Kidney epithelial cell (primary cell): ENCODE measurements around the gene ZFHX3. TPM values are rescaled to one million over a fixed set of nuclear protein-coding genes. Genes with fewer than 3 reads are reported as not detected.

Experiments used
- DNase-seq: peaks from one replicate; pipeline ENCODE4 v3.0.0-alpha.2; 2010; ENCODE audit warnings: low read depth
- H3K27me3 ChIP-seq: 2 replicates; pipeline ENCODE4 v1.6.0; 2011; ENCODE audit warnings: low read length; ENCODE audit not compliant: control insufficient read depth, insufficient read depth
- H3K36me3 ChIP-seq: 2 replicates; pipeline ENCODE4 v1.5.1; 2011; ENCODE audit warnings: low read length; ENCODE audit not compliant: control insufficient read depth, insufficient read depth
- H3K4me3 ChIP-seq: 2 replicates; pipeline ENCODE4 v1.5.1; 2011; ENCODE audit warnings: low read depth, mild to moderate bottlenecking, control low read depth, low read length
- total RNA-seq: library from RNA; depleted of rRNA; stranded (reverse); fragments of >200 nt; gene quantifications from 2 replicates; pipeline ENCODE4 v1.2.3, GENCODE V29; 2015
- TF ChIP-seq, protein P1 (sequence below): IDR thresholded peaks from 2 replicates; pipeline ENCODE4 v1.5.1; 2011; ENCODE audit warnings: mild to moderate bottlenecking, moderate library complexity, low read length, control low read depth, inconsistent platforms; ENCODE audit not compliant: insufficient read depth, poor library complexity, severe bottlenecking

Gene ZFHX3
- total RNA-seq, 1 donor from 2014 or later = 19.9 TPM

DNA sequence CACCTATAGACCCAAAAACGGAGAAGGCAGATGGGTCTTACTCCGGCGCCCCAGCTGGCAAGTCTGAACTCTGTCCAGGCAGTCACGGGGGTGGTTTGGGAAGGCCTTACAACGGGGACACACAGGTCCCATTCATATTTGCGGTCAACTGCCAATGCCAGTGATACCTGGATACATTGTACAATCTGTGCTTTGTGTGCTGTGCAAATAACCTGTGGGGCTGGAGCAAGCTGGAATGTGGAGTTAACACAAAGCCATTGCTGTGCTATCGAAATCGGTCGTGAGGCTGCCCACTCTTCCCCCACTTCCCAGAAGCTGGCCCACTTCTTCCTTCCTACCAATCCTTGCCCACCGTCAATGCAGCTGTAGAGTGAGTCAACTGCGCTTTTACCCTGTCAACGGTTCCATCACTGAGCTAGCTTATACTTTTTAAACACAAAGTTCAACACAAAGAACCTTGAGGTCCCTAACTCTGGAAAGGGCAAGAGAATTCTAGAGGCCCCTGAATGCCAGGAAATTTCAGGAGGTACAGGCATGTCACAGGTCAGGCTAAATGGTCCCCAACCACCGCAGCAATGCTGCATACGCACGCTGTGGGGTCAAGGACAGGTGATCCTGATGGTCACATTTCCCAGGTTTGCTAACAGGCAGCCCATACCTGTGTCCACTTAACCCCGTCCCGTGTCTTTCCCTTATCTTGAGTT lies 122.8 kb downstream of the ZFHX3 start:
- DNase-seq = no peak
- Histone ChIP-seq H3K27me3 (no peaks in the 10 kb centered on the region), H3K36me3 (no peaks in the 10 kb centered on the region), H3K4me3 (no peak overlapping the region)
- TF ChIP-seq, protein P1, sequence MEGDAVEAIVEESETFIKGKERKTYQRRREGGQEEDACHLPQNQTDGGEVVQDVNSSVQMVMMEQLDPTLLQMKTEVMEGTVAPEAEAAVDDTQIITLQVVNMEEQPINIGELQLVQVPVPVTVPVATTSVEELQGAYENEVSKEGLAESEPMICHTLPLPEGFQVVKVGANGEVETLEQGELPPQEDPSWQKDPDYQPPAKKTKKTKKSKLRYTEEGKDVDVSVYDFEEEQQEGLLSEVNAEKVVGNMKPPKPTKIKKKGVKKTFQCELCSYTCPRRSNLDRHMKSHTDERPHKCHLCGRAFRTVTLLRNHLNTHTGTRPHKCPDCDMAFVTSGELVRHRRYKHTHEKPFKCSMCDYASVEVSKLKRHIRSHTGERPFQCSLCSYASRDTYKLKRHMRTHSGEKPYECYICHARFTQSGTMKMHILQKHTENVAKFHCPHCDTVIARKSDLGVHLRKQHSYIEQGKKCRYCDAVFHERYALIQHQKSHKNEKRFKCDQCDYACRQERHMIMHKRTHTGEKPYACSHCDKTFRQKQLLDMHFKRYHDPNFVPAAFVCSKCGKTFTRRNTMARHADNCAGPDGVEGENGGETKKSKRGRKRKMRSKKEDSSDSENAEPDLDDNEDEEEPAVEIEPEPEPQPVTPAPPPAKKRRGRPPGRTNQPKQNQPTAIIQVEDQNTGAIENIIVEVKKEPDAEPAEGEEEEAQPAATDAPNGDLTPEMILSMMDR = no peak

DNA sequence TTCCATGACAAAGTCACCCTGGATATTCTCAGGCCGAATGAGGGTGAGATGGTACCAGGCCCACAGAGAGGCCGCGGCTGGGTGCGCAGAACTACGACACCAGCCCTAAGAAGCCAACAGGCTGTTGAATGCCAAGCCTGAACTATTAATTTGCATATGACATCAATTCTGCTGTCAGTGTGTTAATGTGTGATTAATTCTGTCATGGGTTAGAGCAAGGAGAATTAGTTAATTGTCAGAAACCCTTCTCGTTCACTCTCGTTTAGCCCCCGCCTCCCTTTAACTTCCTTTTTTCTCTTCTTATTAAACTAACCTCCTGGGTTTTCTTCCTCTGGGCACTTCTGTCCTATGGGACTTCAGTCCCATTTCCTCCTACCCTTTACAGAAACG lies 123.4 kb downstream of the ZFHX3 start:
- Histone ChIP-seq H3K36me3 (no peaks in the 10 kb centered on the region), H3K4me3 (no peak overlapping the region), H3K27me3 (no peaks in the 10 kb centered on the region)
- no peak for DNase-seq
- TF ChIP-seq, protein P1 = no peak

DNA sequence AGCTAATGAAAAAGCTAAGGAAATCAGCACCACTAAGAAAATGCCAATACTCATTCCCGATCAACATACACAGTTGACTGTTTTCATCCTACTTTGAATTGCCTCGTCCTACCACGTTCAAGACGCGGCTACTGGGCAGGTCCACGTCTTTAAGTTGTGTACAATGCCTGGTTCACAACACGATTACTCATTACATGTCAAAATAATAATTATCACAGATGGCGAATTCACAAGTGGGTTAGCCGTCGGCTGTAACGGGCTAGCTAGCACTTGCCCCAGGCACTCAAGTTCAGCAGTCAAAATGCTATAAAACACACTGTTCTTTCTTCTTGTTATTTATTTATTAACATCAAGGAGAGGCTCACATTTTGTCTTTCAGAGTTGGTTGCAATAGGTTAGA lies 124.2 kb downstream of the ZFHX3 start:
- no peak for DNase-seq
- TF ChIP-seq, protein P1 = no peak
- no peaks in the 10 kb centered on the region for H3K36me3 ChIP-seq
- no peak overlapping the region for H3K4me3 ChIP-seq
- no peaks in the 10 kb centered on the region for H3K27me3 ChIP-seq

DNA sequence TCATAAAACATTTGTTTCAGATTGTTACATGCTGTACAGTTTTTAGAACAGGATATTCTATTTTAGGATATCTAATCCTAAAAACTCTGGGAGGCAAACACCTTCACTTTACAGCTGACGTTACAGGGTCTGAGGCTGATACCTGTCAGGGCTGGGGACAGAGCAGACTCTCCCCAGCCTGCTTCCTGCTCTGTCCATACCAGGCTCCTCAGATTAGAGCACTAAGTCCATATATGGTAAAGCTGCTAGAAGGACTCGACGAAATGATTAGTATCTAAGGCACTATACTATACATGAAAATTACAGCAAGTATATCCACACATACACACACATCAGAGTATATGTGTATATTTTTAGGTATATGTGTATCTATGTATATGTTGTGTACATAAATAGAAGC lies 125.2 kb downstream of the ZFHX3 start:
- TF ChIP-seq, protein P1 = no peak
- Histone ChIP-seq H3K36me3 (no peaks in the 10 kb centered on the region), H3K27me3 (no peaks in the 10 kb centered on the region)

DNA sequence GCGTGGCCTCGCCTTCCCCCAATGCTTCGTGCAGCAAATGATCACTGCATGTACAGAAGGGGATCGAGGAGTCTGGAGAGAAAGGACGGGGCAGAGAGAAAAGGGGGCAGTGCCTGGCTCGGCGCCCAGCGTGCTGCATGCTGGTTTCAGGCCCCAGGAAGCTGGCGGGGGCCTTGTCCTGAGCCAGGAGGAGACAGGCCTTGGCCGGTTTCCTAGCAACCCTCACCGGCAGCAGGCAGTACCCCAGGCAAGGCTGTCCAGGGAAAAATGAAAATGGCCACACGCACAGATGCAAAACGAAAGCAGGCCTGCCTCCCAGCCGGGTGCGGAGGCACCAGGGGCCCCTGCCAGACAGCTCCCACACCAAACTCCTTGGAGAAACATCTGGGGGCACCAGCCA lies 126.3 kb downstream of the ZFHX3 start:
- Histone ChIP-seq H3K27me3 (no peaks in the 10 kb centered on the region), H3K4me3 (no peak overlapping the region), H3K36me3 (no peaks in the 10 kb centered on the region)
- TF ChIP-seq, protein P1 = no peak
- no peak for DNase-seq

More for the DNA sequence above, 125.2 kb downstream of the ZFHX3 start:
- no peak for DNase-seq
- no peak overlapping the region for H3K4me3 ChIP-seq

DNA sequence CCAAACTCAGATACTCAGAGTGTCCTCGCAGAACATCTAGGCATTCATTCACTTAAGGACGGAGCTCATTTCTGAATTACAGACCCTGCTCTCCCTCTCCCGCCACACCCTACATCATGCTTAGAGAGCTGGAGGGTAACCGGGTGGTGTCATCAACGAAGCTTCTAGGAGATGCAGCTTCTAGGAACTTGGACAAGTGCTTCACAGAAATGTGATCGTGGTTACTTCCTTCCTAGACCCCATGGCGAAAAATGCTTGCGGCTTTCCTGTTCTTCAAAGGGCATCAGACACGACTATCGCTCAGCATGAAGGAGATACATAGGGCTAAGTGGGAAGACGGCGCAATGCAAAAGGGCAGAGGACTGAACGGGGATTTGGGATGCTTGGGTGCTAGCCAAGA lies 126.8 kb downstream of the ZFHX3 start:
- H3K4me3 ChIP-seq = no peak overlapping the region
- no peaks in the 10 kb centered on the region for H3K27me3 ChIP-seq
- no peaks in the 10 kb centered on the region for H3K36me3 ChIP-seq
- no peak for DNase-seq
- TF ChIP-seq, protein P1 = no peak
